Measurements from ENCODE around the gene CYP4F11. TPM values are rescaled to one million over a fixed set of nuclear protein-coding genes. Genes with fewer than 3 reads are reported as not detected.
"Not testable (repeated sequence)": the region's sequence is repeated elsewhere in the genome, so short reads cannot be mapped to it uniquely, and the experiment has no call there.

CYP4F11 gene
- total RNA-seq, 1 donor from 2014 or later = 0.24 TPM

- DNase-seq (ENCODE audit: low spot score) = not testable (repeated sequence)
Measured at GRCh38 chr19:15883329-15883728, 51.0 kb downstream of the CYP4F11 start.

- no peak for DNase-seq (ENCODE audit: low spot score)
Measured at GRCh38 chr19:15874821-15875474, 59.4 kb downstream of the CYP4F11 start.

- not testable (repeated sequence) for DNase-seq (ENCODE audit: low spot score)
Measured at GRCh38 chr19:15873771-15874170, 60.6 kb downstream of the CYP4F11 start.

DNA sequence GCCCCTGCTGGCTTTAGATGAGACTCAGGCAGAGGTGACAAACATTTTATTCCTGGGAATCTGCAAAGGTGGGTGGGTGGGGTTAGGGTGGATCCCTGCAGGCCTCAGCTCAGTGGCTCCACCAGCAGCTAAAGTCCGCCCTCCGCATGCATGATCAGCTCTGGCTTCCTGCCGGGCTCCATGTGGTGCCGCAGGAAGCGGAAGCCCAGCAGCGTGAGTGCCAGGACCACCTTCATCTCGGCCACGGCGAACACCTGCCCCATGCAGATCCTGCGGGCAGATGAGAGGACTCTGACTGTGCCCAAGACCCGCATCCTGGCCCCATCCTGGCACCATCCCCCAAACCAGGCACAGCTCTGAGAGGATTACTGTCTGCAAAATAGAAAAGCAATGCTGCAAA, 62.8 kb downstream of the CYP4F11 start:
- DNase-seq (ENCODE audit: low spot score) = no peak

DNA sequence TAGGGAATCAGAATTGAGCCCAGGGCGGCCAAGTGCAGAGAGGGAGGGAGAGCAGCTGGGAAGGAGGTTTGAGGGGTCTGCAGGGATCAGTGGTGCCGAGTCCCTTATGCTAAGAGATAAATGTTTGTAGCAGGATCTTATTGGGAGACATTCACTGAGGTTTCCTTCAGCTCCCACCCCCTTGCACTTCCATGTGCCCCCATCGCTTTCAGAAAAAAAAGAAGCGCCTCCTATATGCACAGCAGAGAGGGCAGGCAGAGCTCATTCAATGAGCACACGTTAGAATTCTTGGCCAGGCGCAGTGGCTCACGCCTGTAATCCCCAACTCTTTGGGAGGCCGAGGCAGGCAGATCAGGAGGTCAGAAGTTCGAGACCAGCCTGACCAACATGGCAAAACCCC, 64.5 kb downstream of the CYP4F11 start:
- DNase-seq (ENCODE audit: low spot score) = no peak

DNA sequence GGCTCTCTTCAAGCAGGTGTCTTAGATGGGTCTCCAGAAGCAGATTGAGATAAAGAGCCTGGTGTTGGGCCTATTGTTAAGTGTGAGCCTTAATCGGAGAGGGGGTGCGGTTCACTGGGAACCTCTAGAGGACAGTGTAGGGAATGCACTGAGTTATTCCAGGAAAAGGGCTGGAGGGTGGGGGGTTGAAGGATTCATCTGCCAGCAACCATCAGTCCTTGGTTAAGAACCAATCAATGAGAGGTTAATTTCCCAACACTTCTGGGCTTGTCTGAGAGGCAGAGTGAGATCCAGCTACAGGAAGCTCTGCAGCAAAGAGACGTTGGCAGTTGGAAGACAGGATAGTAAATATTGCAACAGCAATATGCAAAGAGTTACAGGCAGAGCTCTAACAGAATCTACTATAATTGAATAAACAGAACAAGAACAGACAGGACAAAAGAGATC, 65.2 kb downstream of the CYP4F11 start:
- DNase-seq (ENCODE audit: low spot score) = peak; percentile 8

- DNase-seq (ENCODE audit: low spot score) = no peak
Measured at GRCh38 chr19:15866636-15867035, 67.7 kb downstream of the CYP4F11 start.

DNA sequence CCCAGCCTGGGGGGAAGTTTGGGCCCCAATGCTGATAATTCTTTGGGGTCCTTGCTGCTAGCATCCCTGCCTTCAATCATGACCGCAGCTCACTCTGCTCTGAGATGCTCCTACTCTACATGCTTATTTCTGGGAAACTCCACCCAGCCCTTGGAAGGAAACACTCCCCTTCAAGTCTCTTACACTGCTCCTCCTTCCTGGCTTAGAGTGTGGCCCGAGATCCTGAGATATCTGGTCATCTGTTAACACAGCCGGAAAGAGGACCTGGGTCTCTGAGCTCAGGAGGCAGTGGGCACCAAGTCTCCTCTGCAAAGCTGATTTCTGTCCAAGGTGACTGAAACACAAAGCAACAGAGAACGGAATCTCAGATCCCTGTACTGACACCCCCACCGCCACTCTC, 69.5 kb downstream of the CYP4F11 start:
- no peak for DNase-seq (ENCODE audit: low spot score)

DNA sequence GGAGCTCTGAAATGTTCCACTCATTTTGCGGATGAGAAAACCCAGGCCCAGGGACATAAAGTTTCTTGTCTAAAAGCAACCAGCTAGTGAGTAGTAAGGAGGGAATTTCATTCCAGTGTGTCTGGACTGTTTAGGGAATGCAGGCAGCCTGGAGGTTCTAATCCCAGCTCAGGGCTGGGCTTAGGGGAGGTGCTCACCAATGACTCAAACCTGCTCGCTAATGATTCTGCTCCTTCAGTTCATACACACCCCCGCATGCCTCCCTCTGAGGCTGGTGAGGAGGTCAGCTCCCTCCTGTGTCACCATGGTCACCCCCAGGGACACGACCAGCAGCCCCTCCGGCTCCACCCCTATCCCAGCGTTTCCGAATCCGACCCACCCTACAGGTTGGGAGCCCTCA, 71.1 kb downstream of the CYP4F11 start:
- DNase-seq (ENCODE audit: low spot score) = no peak

- no peak for DNase-seq (ENCODE audit: low spot score)
Measured at GRCh38 chr19:15862444-15862843, 71.9 kb downstream of the CYP4F11 start.

Other genes with a start within 250 kb of the CYP4F11 start
- gene OR10H2, start 206.5 kb downstream of the CYP4F11 start, total RNA-seq (ENCODE audit: insufficient read depth, low replicate concordance) = 1.9 TPM
- gene OR10H3, start 196.5 kb downstream of the CYP4F11 start, total RNA-seq (ENCODE audit: insufficient read depth, low replicate concordance) = not detected
- 0.24 TPM for gene OR10H5, start 146.9 kb downstream of the CYP4F11 start, total RNA-seq (ENCODE audit: insufficient read depth, low replicate concordance)
- gene OR10H1, start 118.9 kb downstream of the CYP4F11 start, total RNA-seq (ENCODE audit: insufficient read depth, low replicate concordance) = 2.6 TPM
- gene CYP4F2, start 36.5 kb downstream of the CYP4F11 start, total RNA-seq (ENCODE audit: insufficient read depth, low replicate concordance) = not detected
- 0.96 TPM for gene OR10H4, start 14.5 kb upstream of the CYP4F11 start, total RNA-seq (ENCODE audit: insufficient read depth, low replicate concordance)
- gene TPM4, start 142.0 kb upstream of the CYP4F11 start, total RNA-seq (ENCODE audit: insufficient read depth, low replicate concordance) = 700 TPM
- 34.4 TPM for gene RAB8A, start 177.4 kb upstream of the CYP4F11 start, total RNA-seq (ENCODE audit: insufficient read depth, low replicate concordance)
- 1.7 TPM for gene HSH2D, start 209.2 kb upstream of the CYP4F11 start, total RNA-seq (ENCODE audit: insufficient read depth, low replicate concordance)
- not detected for gene CIB3, start 239.0 kb upstream of the CYP4F11 start, total RNA-seq (ENCODE audit: insufficient read depth, low replicate concordance)